ENCODE data around the gene OSBPL6.
"Not testable (repeated sequence)": the region's sequence is repeated elsewhere in the genome, so short reads cannot be mapped to it uniquely, and the experiment has no call there.

Gene OSBPL6

DNA sequence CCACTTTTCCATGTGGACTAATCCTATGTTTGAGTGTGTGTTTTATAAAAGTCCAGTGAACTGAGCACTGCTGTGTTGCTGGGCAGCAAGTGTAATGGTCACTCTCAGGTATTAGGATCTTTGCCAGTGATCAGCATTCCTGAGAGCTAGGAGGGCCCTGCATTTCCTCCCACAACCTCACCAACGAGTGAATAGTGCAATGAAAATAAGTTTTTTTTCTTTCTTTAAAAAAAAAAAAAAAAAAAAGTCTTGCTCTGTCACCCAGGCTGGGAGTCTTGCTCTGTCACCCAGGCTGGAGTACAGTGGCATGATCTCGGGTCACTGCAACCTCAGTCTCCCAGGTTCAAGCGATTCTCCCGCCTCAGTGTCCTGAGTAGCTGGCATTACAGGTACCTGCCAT, 6.5 kb upstream of the OSBPL6 start:
- H3K9me3 ChIP-seq (ENCODE audit: low read length): no peaks in the 10 kb centered on the region
- no peak overlapping the region for H3K4me3 ChIP-seq (ENCODE audit: low read length)
- H3K4me1 ChIP-seq (ENCODE audit: insufficient read depth, low read length): no peaks in the 10 kb centered on the region
- H3K36me3 ChIP-seq (ENCODE audit: insufficient read depth, low read length): no peaks in the 10 kb centered on the region
- peaks cover 14% of the 10 kb centered on the region for H3K27me3 ChIP-seq (ENCODE audit: insufficient read depth, low read length)
- H2AFZ ChIP-seq (ENCODE audit: low read depth, low read length): no peak overlapping the region

GRCh38 chr2:178188466-178188865, 5.8 kb upstream of the OSBPL6 start:
- no peaks in the 10 kb centered on the region for H3K36me3 ChIP-seq (ENCODE audit: insufficient read depth, low read length)
- peaks cover 3% of the 10 kb centered on the region for H3K4me1 ChIP-seq (ENCODE audit: insufficient read depth, low read length)
- H3K9me3 ChIP-seq (ENCODE audit: low read length): no peaks in the 10 kb centered on the region
- H3K4me3 ChIP-seq (ENCODE audit: low read length): no peak overlapping the region
- H2AFZ ChIP-seq (ENCODE audit: low read depth, low read length): no peak overlapping the region
- H3K27me3 ChIP-seq (ENCODE audit: insufficient read depth, low read length): peaks cover 14% of the 10 kb centered on the region

GRCh38 chr2:178191004-178191508, 3.3 kb upstream of the OSBPL6 start:
- Histone ChIP-seq H2AFZ (ENCODE audit: low read depth, low read length) (no peak overlapping the region), H3K36me3 (ENCODE audit: insufficient read depth, low read length) (no peaks in the 10 kb centered on the region), H3K4me1 (ENCODE audit: insufficient read depth, low read length) (peaks cover 13% of the 10 kb centered on the region), H3K9me3 (ENCODE audit: low read length) (no peaks in the 10 kb centered on the region), H3K27me3 (ENCODE audit: insufficient read depth, low read length) (peaks cover 14% of the 10 kb centered on the region), H3K4me3 (ENCODE audit: low read length) (no peak overlapping the region)

GRCh38 chr2:178191511-178191910, 2.8 kb upstream of the OSBPL6 start:
- peaks cover 17% of the 10 kb centered on the region for H3K4me1 ChIP-seq (ENCODE audit: insufficient read depth, low read length)
- no peaks in the 10 kb centered on the region for H3K9me3 ChIP-seq (ENCODE audit: low read length)
- H3K27me3 ChIP-seq (ENCODE audit: insufficient read depth, low read length): peaks cover 14% of the 10 kb centered on the region
- H2AFZ ChIP-seq (ENCODE audit: low read depth, low read length): no peak overlapping the region
- no peaks in the 10 kb centered on the region for H3K36me3 ChIP-seq (ENCODE audit: insufficient read depth, low read length)
- H3K4me3 ChIP-seq (ENCODE audit: low read length): no peak overlapping the region

- Histone ChIP-seq H3K4me3 (ENCODE audit: low read length) (peak overlapping the region; percentile 59), H3K36me3 (ENCODE audit: insufficient read depth, low read length) (no peaks in the 10 kb centered on the region), H3K27me3 (ENCODE audit: insufficient read depth, low read length) (peaks cover 14% of the 10 kb centered on the region), H3K9me3 (ENCODE audit: low read length) (no peaks in the 10 kb centered on the region), H2AFZ (ENCODE audit: low read depth, low read length) (peak overlapping the region; percentile 91), H3K4me1 (ENCODE audit: insufficient read depth, low read length) (peaks cover 20% of the 10 kb centered on the region)
Observed at GRCh38 chr2:178193496-178193822, 853 bp upstream of the OSBPL6 start.

- H3K9me3 ChIP-seq (ENCODE audit: low read length): no peaks in the 10 kb centered on the region
- H3K36me3 ChIP-seq (ENCODE audit: insufficient read depth, low read length): no peaks in the 10 kb centered on the region
- peak overlapping the region; percentile 91 for H2AFZ ChIP-seq (ENCODE audit: low read depth, low read length)
- peaks cover 14% of the 10 kb centered on the region for H3K27me3 ChIP-seq (ENCODE audit: insufficient read depth, low read length)
- peaks cover 20% of the 10 kb centered on the region for H3K4me1 ChIP-seq (ENCODE audit: insufficient read depth, low read length)
- peak overlapping the region; percentile 59 for H3K4me3 ChIP-seq (ENCODE audit: low read length)
Observed at GRCh38 chr2:178194600-178195389, 483 bp downstream of the OSBPL6 start.

- H3K36me3 ChIP-seq (ENCODE audit: insufficient read depth, low read length): no peaks in the 10 kb centered on the region
- H3K4me3 ChIP-seq (ENCODE audit: low read length): peak overlapping the region; percentile 59
- H3K27me3 ChIP-seq (ENCODE audit: insufficient read depth, low read length): peaks cover 14% of the 10 kb centered on the region
- peaks cover 20% of the 10 kb centered on the region for H3K4me1 ChIP-seq (ENCODE audit: insufficient read depth, low read length)
- peak overlapping the region; percentile 91 for H2AFZ ChIP-seq (ENCODE audit: low read depth, low read length)
- H3K9me3 ChIP-seq (ENCODE audit: low read length): no peaks in the 10 kb centered on the region
Observed at GRCh38 chr2:178195390-178196166, 1.3 kb downstream of the OSBPL6 start.

DNA sequence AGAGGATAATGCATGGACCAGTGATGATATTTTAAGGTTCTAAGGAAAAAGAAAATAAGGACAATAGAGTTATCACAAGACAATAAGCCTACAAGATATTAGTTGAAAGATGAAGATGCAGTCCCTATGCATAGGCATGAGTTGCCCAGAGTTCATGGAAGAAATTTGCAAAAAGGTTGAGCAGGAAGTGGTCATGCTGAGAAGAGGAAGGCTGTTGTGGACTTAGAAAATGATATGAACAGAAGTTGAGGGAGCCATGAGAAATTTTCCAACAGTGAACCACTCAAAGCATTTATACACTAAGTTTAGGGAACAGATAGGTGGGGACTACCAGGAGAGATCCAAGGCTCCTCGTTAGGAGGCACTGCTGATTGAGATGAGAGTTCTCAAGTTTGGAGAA, 3.5 kb downstream of the OSBPL6 start:
- Histone ChIP-seq H3K27me3 (ENCODE audit: insufficient read depth, low read length) (no peaks in the 10 kb centered on the region), H3K4me3 (ENCODE audit: low read length) (no peak overlapping the region), H3K4me1 (ENCODE audit: insufficient read depth, low read length) (peaks cover 20% of the 10 kb centered on the region), H2AFZ (ENCODE audit: low read depth, low read length) (no peak overlapping the region), H3K9me3 (ENCODE audit: low read length) (no peaks in the 10 kb centered on the region), H3K36me3 (ENCODE audit: insufficient read depth, low read length) (no peaks in the 10 kb centered on the region)

GRCh38 chr2:178198441-178198840, 4.1 kb downstream of the OSBPL6 start:
- H3K27me3 ChIP-seq (ENCODE audit: insufficient read depth, low read length); H3K36me3 ChIP-seq (ENCODE audit: insufficient read depth, low read length); H3K4me3 ChIP-seq (ENCODE audit: low read length); H3K9me3 ChIP-seq (ENCODE audit: low read length); H2AFZ ChIP-seq (ENCODE audit: low read depth, low read length): not testable (repeated sequence)
- peaks cover 18% of the 10 kb centered on the region for H3K4me1 ChIP-seq (ENCODE audit: insufficient read depth, low read length)

DNA sequence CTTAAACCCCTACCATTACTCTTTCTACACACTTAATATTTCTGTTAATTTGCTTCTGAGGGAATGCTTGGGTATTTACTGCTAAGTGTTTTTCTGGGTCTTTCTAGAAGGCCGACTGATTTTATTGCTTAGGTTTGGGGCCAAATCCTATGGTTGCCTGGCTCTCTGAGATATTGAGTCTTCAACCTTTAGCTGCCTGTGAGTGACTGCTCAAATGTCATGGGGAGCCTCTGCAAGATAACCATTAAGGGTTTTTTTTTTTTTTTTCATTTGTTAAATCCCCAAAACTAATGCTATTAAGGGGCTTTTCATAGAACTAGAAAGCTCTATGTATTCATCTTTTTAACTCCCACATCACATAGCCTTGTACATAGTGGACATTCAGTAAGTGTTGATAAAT, 5.0 kb downstream of the OSBPL6 start:
- Histone ChIP-seq H3K27me3 (ENCODE audit: insufficient read depth, low read length) (no peaks in the 10 kb centered on the region), H3K4me3 (ENCODE audit: low read length) (no peak overlapping the region), H3K36me3 (ENCODE audit: insufficient read depth, low read length) (no peaks in the 10 kb centered on the region), H3K4me1 (ENCODE audit: insufficient read depth, low read length) (peaks cover 15% of the 10 kb centered on the region), H2AFZ (ENCODE audit: low read depth, low read length) (no peak overlapping the region), H3K9me3 (ENCODE audit: low read length) (no peaks in the 10 kb centered on the region)

- peaks cover 19% of the 10 kb centered on the region for H3K4me1 ChIP-seq (ENCODE audit: insufficient read depth, low read length)
- H3K27me3 ChIP-seq (ENCODE audit: insufficient read depth, low read length): no peaks in the 10 kb centered on the region
- no peak overlapping the region for H3K4me3 ChIP-seq (ENCODE audit: low read length)
- no peaks in the 10 kb centered on the region for H3K36me3 ChIP-seq (ENCODE audit: insufficient read depth, low read length)
- no peak overlapping the region for H2AFZ ChIP-seq (ENCODE audit: low read depth, low read length)
- H3K9me3 ChIP-seq (ENCODE audit: low read length): no peaks in the 10 kb centered on the region
Observed at GRCh38 chr2:178200331-178200730, 6.0 kb downstream of the OSBPL6 start.

- no peak overlapping the region for H3K4me3 ChIP-seq (ENCODE audit: low read length)
- H3K27me3 ChIP-seq (ENCODE audit: insufficient read depth, low read length): no peaks in the 10 kb centered on the region
- H3K4me1 ChIP-seq (ENCODE audit: insufficient read depth, low read length): peaks cover 6% of the 10 kb centered on the region
- H3K36me3 ChIP-seq (ENCODE audit: insufficient read depth, low read length): no peaks in the 10 kb centered on the region
- no peak overlapping the region for H2AFZ ChIP-seq (ENCODE audit: low read depth, low read length)
- no peaks in the 10 kb centered on the region for H3K9me3 ChIP-seq (ENCODE audit: low read length)
Observed at GRCh38 chr2:178202927-178203326, 8.6 kb downstream of the OSBPL6 start.

GRCh38 chr2:178204977-178205376, 10.7 kb downstream of the OSBPL6 start:
- Histone ChIP-seq H3K4me3 (ENCODE audit: low read length) (no peak overlapping the region), H3K9me3 (ENCODE audit: low read length) (no peaks in the 10 kb centered on the region), H3K27me3 (ENCODE audit: insufficient read depth, low read length) (no peaks in the 10 kb centered on the region), H2AFZ (ENCODE audit: low read depth, low read length) (no peak overlapping the region), H3K36me3 (ENCODE audit: insufficient read depth, low read length) (no peaks in the 10 kb centered on the region), H3K4me1 (ENCODE audit: insufficient read depth, low read length) (peaks cover 6% of the 10 kb centered on the region)
